HG03064 (cell line): ENCODE results near the gene ACTL8.

Source experiments
- ATAC-seq: cut with Tn5 transposase; IDR thresholded peaks from one replicate; pipeline ENCODE4 v1.9.1; 2021; ENCODE audit warnings: low read depth; ENCODE audit not compliant: unreplicated experiment

The ACTL8 gene

DNA sequence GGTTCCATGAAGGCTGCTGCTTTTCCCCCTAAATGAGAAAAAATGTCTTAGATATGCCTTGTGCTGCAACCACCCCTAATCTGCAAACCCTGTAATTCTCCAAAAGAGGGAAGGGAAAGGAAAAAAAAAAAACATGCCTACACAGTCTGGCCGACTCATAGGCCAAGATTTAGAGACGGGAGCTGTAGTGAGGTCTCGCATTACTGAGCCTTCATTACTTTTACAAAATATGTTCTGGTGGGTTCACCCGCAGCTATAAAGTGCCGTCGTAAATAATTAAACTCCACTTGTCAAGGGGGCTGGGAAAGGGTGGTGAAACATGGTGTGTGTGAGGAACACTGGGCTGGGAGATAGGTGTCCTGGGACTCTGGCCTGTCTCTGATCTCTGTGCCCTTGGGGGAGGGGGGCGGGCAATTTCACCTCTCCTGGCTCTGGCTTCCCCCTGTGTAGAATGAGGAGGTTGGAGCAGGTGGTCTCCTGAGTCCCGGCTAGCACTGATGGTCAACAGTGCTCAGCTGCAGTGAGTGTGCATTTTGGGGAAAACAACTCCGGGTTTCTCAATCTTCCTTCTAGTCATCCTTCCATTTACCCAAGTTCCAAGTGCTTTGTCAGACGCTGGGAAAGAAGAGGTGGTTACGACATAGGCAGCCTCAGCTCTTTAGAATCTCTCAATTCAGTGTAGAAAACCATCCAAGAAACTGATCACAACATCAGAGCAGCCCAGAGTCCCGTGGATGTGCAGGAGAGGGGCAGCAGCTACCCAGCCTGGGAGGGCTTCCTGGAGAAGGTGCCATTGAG, 82.3 kb downstream of the ACTL8 start:
- ATAC-seq, result no peak

DNA sequence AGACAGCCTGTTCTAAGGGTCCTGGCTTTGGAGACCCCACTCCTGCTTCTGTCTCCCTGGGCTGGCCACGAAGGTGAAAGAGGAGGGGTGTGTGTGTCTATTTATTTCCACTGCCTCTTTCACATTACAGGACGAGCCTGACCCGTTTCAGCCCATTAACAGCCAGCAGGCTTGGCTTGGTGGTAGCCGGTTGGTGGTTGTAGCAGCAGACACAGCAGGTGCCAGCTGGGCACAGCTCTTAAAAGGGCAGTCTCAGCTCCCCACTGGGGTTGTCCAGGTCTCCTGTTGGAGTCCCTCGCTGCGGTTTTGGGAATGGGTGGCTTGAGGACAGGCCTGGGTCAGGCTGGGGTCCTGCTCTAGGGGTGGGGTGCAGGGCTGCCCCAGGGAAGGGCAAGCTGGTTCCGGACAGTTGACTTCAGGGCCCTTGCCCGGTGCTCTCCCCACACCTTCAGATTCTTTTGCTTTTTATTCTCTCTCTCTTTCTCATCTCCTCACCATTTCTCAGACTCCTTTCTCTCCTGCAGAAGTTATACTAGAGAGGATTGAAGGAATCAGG, 84.6 kb downstream of the ACTL8 start:
- ATAC-seq, result no peak

DNA sequence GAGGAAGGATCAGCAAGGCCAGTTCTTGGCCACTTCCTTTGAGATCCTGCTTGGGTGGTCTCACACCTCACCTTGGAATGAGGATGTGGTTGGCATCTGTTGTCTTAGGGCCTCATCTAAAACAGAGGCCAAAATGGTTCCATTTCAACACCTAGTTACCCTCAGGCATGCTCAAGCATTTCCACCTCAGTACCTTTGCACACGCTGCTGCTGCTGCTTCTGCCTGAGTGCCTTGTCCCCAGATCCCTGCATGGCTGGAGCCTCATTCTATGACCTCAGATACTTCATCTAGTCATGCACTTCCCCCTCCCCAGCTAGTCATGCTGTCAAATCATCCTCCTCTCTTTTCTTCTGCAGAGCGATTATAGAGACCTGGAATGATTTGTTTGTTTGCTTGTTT, 86.8 kb downstream of the ACTL8 start:
- no peak for ATAC-seq

DNA sequence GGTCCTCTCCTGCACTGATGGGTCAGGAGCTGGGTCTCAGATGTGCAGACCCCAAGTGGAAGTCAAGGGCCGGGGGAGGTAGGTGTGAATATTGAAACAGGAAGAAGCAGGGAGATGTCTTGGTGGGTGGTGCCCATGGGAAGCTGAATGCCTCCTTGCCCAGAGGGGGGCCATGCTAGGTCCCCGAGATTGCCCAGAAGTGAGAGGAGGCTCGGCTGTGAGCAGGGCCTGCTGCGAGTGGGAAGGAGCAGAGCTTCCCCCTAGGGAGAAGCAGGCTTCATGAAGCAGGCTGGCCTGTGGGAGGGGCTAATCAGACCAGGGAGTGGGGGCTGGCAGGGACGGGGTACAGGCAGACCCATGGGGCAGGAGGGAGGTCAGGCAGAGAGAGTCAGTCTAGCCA, 87.6 kb downstream of the ACTL8 start:
- ATAC-seq, result no peak

DNA sequence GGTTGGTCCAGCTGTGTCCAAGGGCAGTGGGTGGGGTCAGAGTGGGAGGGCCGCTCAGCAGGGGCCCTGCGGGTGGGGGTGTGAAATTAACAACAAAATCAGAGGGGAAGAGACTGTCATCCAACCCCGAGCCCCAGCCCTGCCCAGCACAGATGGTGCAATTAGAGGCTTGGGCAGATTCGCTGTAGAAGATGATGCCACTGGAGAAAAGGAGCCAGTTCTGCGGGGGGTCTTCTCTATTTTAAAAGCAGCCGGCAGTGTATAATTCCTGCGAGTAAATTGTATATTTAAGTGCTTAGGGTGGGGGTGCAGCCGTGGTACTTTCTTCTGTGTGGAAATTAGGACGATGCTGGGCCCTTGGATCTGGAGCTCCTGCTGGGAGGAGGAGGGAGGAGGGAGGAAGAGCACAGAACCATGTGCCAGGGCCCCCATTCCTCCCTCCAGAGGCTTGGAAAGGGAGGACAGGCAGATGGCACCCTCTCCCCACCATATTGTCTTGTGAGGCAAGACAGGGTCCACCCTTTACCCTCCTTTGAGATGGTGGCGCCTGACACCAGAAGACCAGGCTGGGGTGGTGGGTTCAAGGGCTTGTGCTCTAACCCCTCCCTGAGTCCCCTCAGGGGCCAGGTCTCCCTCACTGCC, 89.2 kb downstream of the ACTL8 start:
- ATAC-seq, result no peak

DNA sequence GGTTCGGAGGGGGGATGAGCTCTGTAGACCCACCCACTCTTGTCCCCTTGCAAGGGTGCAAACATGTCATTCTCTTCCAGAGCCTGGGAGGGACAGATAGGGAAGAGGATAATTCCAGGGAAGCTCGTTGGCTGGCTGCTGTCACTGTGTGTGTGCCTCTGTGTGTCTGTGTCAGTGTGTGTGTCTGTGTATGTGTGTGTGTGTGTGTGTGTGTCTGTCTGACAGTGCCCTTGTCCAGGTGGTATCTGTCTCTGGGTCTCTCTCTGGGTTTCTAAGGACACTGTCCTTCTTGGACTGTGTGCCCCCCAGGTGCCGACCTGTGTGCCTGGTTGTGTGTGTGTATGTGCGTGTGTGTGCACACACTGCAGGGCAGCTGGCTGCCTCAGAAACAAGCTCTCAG, 90.5 kb downstream of the ACTL8 start:
- no peak for ATAC-seq

DNA sequence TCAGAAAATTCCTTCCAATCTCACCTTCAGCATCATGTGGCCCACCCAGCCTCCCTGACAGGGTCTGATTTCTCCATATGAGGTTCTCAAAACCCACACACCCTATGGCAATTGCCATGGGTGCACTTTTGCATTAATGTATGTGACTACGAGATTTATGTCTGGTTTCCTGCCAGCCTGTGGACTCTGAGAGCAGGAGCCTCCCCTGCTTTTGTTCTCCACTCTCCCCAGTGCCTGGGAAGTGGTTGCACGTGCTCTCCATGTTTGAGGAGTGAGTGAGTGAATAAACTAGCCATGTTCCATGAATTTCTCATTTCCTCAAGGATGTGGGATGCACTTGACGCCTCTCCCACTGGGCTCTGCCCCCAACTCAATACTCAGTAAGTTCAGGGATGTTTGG, 91.2 kb downstream of the ACTL8 start:
- no peak for ATAC-seq

DNA sequence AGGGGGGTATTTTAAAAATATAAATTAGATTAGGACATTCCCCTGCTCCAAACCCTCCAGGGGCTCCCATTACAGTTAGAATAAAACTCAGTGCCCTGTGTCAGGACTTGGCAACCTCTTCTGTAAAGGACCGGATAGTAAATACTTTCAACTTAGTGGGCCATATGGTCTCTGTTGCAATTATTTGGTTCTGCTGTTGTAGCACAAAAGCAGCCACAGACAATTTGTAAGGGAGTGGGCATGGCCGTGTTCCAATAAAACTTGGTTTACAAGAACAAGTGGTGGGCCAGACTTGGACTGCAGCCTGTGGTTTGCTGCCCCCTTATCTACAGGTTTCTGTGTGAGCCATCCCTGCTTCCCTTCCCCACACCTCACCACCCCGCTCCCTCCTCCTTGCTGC, 92.0 kb downstream of the ACTL8 start:
- ATAC-seq, result no peak

DNA sequence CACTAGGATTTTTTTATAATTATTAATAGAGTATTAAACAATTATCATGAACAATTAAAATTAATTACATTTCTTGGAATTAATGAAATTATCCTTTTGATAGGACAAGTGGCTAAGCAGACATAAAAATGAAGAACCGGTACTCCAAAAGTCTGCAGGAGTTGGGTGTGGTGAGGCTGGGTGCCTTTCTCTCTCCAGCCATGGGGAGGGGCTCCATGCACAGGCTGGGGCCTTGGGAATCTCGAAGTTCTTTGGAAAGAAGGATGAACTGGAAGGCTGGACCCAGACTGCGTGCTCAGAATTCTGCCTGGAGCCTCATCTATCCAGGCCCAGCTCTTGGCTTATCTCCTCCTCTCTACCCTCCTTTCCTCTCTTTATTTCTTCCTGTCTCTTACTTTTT, 94.1 kb downstream of the ACTL8 start:
- ATAC-seq, result no peak

DNA sequence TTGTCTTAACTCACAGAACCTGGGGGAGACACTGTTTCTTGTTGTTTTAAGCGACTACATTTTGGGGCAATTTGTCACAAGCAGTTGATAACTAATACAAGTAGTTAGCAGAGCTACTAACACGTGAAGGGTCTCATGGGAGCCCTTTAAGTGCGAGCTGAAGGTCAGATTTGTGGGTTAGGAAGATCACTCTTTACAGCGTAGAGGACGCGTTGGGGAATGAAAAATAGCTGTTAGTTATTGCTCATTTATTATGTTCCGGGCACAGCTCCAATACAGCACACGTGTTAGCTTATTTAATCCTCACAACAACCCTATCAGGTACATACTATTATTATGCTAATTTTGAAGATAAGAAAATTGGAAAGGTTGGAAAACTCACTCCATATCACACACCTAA, 95.9 kb downstream of the ACTL8 start:
- no peak for ATAC-seq

DNA sequence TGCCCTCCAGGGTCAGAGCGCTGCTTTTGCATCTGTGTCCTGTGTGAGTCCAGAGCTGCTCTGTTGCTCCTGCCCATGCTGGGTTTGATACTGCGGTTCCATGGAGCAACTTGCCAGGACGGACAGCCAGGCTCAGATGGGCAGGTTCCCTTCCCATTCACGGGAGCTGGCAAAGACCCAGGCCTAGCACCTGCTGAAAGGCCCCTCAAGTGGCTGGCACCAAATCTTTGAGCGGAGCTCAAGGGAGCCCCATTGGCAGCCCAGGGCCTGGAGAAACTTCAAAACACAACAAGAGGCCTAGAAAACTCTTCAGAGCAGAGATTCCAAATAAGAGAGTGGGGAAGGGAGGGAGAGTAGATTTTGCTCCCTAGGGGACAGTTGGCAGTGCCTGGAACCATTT, 97.2 kb downstream of the ACTL8 start:
- ATAC-seq, result no peak

DNA sequence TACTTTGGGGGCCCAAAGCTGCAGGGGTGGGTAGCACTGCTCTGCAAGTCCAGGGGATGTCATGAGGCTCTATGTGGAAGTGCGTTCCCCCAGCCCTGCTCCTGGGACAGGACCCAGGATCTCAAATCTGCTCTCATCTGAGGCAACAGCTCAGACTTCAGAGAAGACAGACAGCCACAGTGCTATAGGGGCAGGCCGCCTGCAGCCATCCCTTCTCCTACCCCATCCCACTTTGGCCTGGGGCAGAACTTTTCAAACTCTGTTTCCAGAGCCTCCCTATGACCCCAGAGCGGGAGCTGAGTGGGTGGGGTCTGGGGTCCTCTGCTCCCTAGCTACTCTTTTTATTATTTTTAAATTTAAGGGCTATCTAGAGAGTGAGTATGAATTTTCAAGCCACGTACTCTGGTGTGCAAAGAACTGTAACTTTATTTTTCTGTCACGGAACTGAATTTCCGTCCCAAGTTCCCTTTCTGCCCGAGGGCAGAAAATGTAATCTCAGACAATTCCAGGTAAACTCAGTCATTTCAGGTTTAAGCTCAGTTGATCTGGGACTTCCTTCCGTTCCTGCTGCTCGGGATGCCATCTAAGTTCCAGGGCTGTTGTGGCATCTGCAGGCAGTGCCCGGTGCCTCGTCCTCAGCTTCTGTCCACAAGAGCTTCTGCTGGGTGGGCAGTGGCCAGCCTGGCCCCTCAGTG, 98.3 kb downstream of the ACTL8 start:
- no peak for ATAC-seq

DNA sequence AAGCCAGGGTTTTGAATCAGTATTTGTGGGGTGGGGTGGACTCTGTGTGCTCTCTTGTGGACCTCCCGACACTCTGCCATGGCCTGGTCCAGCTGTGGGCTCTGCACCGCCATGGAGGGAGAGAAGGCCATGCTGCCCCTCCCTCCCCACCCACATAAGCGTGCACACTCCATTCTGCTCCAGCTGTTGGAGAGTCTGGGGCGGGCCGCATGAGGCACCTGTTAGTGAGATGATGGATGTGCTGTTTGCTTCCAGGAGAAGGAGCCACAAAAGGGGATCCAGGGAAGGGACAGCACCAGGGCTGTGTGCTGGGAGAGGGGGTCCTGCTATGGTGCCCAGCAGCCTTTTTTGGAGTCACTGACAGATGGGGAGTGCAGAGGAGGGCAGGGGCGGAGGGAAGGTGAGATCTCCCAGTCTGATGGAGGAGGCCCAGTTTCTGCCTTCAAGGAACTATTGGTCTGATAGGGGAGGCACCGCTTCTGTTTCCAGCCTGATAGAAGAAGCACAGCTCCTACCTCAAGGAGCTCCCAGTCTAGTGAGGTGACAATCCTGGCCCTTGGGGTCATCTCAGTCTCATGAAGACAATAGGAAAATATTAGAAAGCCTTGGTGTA, 101.5 kb downstream of the ACTL8 start:
- no peak for ATAC-seq

DNA sequence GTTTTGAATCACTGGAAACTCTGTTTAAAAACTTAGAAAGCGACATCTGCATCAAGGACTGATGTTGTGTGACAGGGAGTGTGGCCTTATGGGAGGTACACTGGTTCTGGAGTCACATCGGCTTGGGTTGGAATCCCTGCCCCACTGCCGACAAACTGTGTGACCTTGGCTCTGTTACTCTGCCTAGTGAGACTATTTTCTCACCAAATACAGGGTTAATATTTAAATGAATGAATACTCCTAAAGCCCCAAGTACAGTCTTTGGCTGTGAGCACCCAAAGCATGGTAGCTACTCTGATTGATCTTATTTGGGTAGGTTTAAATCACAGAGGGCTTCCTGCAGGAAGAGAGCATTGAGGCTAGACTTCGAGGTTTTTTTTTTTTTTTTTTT, 102.0 kb downstream of the ACTL8 start:
- no peak for ATAC-seq

DNA sequence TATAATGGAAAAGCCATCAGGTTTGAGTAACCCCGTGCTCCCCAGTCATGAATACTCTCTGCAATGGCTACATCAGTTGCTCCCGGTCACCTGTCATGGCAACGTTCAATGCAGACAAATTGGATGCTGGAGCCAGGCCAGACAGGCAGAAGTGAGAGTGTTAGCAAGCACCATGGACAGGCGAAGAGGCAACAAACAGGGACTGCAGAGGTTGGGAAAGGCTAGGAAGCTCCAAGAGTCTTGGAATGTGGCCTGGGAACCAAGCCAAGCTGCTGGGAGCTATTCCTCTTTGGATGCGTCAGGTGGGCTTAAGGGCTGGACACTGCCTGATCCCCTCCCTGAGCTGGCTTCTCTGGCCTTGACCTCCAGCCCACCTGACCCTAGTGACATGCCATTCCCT, 102.9 kb downstream of the ACTL8 start:
- no peak for ATAC-seq

DNA sequence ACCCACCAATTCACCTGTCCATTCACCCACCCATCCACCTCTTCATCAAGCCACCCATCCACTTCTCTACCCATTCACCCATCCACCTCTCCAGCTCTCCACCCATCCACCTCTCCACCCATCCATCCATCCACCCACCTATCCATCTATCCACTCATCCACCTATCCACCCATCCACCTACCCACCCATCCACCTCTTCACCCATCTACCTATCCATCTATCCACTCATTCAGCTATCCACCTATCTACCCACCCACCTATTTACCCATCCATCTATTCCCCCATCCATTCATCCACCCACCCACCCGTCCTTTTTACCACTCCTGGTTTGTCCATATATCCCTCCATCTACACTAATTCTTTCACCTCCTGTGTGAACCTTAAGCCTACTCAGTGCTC, 105.7 kb downstream of the ACTL8 start:
- ATAC-seq, result no peak

DNA sequence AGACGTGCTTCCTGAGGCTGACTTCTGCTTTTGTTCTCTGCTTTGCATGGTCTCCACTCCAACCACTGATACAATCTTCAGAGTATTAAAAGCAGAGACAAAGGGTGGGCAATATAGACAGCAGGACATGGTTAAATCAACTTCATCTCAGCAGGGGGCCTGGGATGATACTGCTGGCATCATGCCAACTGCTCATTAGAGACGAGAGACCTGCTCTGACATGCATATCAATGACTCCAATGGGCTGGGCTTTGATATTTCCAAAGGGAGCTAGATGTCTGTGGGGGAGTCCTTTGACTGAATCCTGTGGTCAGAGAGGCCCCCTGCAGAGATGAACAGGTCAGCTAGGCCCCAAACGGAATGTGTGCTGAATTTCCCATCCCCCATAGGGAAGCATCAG, 106.6 kb downstream of the ACTL8 start:
- ATAC-seq, result no peak

DNA sequence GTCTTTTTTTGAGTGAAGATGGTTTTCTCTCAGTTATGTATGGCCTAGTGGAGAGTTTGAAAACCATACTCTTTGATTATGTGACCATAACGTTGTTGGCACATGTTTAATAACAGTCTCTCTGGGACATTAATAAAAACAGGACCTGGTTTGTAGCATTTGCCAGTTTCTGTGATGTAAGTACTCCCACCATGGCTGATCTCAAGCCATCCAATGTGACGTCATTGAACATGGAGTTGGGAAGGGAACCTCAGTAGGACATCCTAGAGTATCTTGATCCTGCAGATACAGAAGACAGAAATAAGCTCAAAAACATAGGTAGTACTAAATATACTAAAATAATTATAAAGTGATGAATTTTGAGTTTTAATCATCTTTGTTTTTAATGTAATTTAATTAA, 107.0 kb downstream of the ACTL8 start:
- ATAC-seq, result no peak

DNA sequence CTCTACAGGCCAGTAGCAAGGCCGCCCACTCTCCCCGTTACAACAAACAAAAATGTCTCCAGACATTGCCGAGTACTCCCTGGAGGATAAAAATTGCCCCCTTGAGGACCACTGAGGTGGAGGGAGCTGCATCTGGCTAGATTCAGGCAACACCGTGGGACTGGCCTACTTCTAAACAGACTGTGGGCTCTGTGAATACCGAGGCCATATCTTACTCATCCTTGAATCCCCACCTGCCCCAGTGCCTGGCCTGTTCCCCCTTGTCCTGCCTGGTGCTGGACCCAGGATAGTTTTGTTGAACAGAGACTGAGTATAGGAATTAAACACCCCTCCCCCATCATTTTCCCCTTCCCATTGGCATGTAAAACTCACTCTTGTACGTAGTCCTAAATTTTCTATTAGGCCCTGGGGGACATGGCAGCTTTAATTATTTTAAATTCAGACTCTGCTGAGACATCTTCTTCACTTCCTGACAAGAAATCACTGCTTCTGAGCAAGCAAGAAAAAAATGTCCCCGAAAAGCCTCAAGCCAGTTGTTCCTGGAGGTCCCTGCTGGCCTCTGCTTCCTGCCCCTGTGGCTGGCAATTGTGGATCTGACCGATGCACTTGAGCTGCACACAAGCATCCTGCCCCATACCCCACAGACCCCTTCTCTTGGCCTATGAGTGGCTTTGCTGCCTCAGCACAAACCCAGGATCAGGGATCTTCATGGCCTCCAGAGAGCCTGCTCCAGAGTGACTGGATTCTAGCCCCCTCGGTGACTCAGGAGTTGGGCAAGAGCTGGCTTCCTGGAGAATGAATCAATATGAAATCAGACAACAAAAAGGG, 111.0 kb downstream of the ACTL8 start:
- ATAC-seq, result no peak

DNA sequence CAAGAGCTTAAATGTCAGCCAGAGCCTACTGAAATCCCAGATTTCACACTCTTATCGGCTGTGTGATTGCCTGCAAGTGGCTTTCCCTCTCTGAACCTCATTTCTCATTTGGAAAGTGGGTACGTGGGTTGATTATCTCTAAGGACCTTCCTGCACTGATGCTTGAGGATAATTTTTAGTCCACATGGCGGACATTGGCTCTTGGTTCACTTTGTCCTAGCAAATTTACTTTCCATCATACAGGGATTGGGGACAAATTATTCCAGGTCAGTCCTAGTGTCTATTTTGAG, 111.6 kb downstream of the ACTL8 start:
- no peak for ATAC-seq

DNA sequence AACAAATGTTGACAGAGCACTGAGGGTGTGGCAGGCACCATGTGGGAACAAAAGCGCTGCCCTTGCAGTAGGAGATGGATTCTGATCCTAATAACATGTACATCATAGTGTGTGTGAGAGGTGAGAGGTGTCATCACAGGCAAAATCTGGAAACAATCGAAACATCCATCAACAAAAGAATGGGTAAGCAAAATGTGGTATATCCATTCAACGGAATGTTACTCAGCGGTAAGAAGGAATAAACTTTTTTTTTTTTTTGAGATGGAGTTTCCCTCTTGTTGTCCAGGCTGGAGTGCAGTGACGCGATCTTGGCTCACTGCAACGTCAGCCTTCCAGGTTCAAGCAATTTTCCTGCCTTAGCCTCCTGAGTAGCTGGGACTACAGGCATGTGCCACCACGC, 112.3 kb downstream of the ACTL8 start:
- no peak for ATAC-seq
